Astrocyte (in vitro differentiated cells and primary cell): ENCODE results near the gene ZSWIM4.

Source experiments
- CTCF ChIP-seq: IDR thresholded peaks from 2 replicates; pipeline ENCODE4 v1.5.1; 2011; ENCODE audit warnings: low read depth, mild to moderate bottlenecking, inconsistent platforms, low read length, moderate library complexity; ENCODE audit not compliant: insufficient read depth
- EZH2 ChIP-seq: IDR thresholded peaks from 2 replicates; pipeline ENCODE4 v1.6.1; 2012; ENCODE audit warnings: mild to moderate bottlenecking, low read length, inconsistent platforms; ENCODE audit not compliant: insufficient read depth

DNA sequence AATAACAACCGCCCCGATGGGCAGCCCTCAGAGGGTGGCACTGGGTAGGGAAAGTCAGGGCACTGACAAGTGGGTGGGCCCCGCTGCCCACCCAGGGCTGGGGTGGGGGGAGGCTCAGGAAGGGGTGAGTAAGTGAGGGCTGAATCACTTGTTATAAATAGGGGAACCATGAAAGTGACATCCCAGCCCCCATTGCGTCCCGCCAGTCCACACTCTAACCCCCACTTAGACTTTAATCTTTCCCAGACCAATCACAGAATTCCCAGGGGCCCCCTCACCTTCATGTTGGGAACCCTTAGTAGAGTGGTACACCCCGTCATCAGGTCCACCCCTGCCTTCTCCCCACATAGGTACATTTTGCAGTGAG, 44.7 kb downstream of the ZSWIM4 start:
- TF ChIP-seq CTCF = no peak
- TF ChIP-seq EZH2 = no peak
